DMS 273 (cell line): ENCODE data around the gene BTBD18.
A peak's percentile ranks its signal among the peaks of the same experiment; 100 is the strongest.

Experiments
- DNase-seq: peaks from one replicate; lab custom pipeline; 2025; ENCODE audit not compliant: unreplicated experiment; lab: John Stamatoyannopoulos, UW

Gene BTBD18

GRCh38 chr11:57776031-57776521 lies 24.5 kb upstream of the BTBD18 start:
- DNase-seq: peak; percentile 23

GRCh38 chr11:57775491-57775890 lies 23.9 kb upstream of the BTBD18 start:
- DNase-seq: peak; percentile 1

GRCh38 chr11:57773026-57773598 lies 21.5 kb upstream of the BTBD18 start:
- no peak for DNase-seq

- no peak for DNase-seq
Measured at GRCh38 chr11:57772562-57772961, 20.9 kb upstream of the BTBD18 start.

GRCh38 chr11:57771365-57771764 lies 19.7 kb upstream of the BTBD18 start:
- no peak for DNase-seq

- DNase-seq: no peak
Measured at GRCh38 chr11:57770793-57771192, 19.2 kb upstream of the BTBD18 start.

- DNase-seq: no peak
Measured at GRCh38 chr11:57764972-57765371, 13.4 kb upstream of the BTBD18 start.

- DNase-seq: no peak
Measured at GRCh38 chr11:57764566-57764965, 12.9 kb upstream of the BTBD18 start.

- no peak for DNase-seq
Measured at GRCh38 chr11:57764021-57764420, 12.4 kb upstream of the BTBD18 start.

GRCh38 chr11:57763568-57763967 lies 11.9 kb upstream of the BTBD18 start:
- peak; percentile 4 for DNase-seq

GRCh38 chr11:57762235-57762861 lies 10.7 kb upstream of the BTBD18 start:
- peak; percentile 38 for DNase-seq

- peak; percentile 89 for DNase-seq
Measured at GRCh38 chr11:57761301-57762234, 9.9 kb upstream of the BTBD18 start, which contains the start of gene CTNND1. CTNND1 (plus strand) TSS chr11:57761802; CDS start chr11:57791479, 29,677 bp downstream.

- no peak for DNase-seq
Measured at GRCh38 chr11:57758174-57758573, 6.6 kb upstream of the BTBD18 start.

- no peak for DNase-seq
Measured at GRCh38 chr11:57752954-57753353, 1.3 kb upstream of the BTBD18 start.

- no peak for DNase-seq
Measured at GRCh38 chr11:57751176-57751575, 443 bp downstream of the BTBD18 start.

GRCh38 chr11:57746920-57747319 lies 4.7 kb downstream of the BTBD18 start:
- DNase-seq: no peak

- no peak for DNase-seq
Measured at GRCh38 chr11:57745206-57745605, 6.4 kb downstream of the BTBD18 start.

GRCh38 chr11:57744357-57744756 lies 7.3 kb downstream of the BTBD18 start:
- no peak for DNase-seq

GRCh38 chr11:57742087-57742452 lies 9.5 kb downstream of the BTBD18 start:
- DNase-seq: peak; percentile 33

- DNase-seq: peak; percentile 98
Measured at GRCh38 chr11:57741132-57742086, 10.2 kb downstream of the BTBD18 start, which contains the start of gene SELENOH. SELENOH (plus strand) TSS chr11:57741491; CDS start chr11:57741596, 105 bp downstream.
